ENCODE data around the gene RHOT2. TPM values are rescaled to one million over a fixed set of nuclear protein-coding genes. Genes with fewer than 3 reads are reported as not detected.

Gene RHOT2
- polyA plus RNA-seq, 1 donor: 105 TPM

DNA sequence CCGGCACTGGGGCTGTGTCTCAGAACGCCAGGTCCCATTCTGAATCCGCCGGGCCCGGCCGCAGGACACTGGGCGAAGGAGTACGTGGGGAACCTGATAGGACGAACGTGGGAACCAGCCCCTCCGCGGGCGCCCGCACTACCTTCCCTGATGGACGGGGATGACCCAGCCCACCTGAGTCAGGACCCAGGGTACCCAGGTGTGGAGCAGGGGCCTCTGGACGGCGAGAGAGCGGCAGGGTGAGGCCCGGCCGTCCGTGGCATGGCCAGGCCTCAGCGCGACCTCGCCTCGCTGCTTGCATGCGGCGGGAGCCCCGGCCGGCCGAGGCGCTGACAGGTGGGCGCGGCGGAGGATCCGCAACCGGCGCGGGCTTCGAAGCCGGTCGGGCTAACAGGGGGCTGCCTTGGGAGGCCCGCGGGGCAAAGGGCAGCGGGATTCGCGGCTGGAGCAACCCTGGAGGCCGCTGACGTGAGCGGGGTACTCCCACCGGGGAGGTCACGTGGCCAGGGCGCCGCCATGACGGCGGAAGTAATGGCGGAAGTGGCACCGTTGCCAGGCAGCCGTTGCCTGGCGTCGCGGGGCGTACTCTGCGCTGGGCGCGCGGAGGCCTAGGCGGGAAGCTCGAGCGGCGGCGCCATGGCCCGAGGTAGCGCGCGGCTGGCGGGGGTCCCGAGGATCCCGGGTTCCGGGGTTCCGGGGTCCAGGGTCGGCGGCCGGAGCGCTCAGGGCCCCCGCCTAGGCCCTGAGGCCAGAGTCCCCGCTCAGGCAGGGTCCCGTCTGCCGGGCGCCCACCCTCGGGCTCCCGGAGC is 18.9 kb upstream of the RHOT2 start, which contains the start of gene WDR90:
Gene WDR90, plus strand, starts transcription at position 585 of the 809 bp plus-strand sequence. Its CDS starts 52 bp downstream, at position 637.
- WGBS (ENCODE audit: insufficient coverage, low lambda C conversion rate): no CpG with 5 or more reads among the region's 91 CpGs
- H3K27ac ChIP-seq (ENCODE audit: low read length): peak within 1 kb of the TSS; percentile 88
- peak within 1 kb of the TSS; percentile 65 for H3K4me3 ChIP-seq (ENCODE audit: low read length)
- H3K27me3 ChIP-seq (ENCODE audit: control insufficient read depth, insufficient read depth, low read length): no peaks in the 10 kb centered on the region
- peaks cover 5% of the 10 kb centered on the region for H3K9me3 ChIP-seq (ENCODE audit: control insufficient read depth, low read depth, low read length)
- DNase-seq: peak; percentile 95 to 97
- peaks cover 48% of the 10 kb centered on the region for H3K4me1 ChIP-seq (ENCODE audit: control insufficient read depth, insufficient read depth, low read length)
- H3K36me3 ChIP-seq (ENCODE audit: control insufficient read depth, insufficient read depth, low read length): peaks cover 31% of the 10 kb centered on the region

DNA sequence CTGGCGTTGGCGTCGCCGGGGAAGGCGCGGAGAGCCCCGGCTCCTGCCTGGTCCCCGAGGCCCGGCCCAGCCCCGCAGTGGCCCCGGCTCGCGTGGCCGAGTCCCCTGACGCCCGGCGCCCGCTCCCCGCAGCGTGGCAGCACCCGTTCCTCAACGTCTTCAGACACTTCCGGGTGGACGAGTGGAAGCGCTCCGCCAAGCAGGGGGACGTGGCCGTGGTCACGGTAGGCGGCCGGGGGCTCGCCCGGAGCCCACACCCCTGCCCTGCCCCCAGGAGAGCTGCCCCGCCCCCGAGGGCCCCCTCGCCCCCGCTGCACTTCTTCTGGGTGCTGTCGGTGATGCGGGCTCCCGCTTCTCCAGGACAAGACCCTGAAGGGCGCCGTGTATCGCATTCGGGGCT is 18.3 kb upstream of the RHOT2 start:
- Histone ChIP-seq H3K9me3 (ENCODE audit: control insufficient read depth, low read depth, low read length) (peaks cover 5% of the 10 kb centered on the region), H3K4me3 (ENCODE audit: low read length) (peak overlapping the region; percentile 65), H3K4me1 (ENCODE audit: control insufficient read depth, insufficient read depth, low read length) (peaks cover 46% of the 10 kb centered on the region), H3K27ac (ENCODE audit: low read length) (no peak overlapping the region), H3K27me3 (ENCODE audit: control insufficient read depth, insufficient read depth, low read length) (no peaks in the 10 kb centered on the region), H3K36me3 (ENCODE audit: control insufficient read depth, insufficient read depth, low read length) (peaks cover 30% of the 10 kb centered on the region)
- WGBS (ENCODE audit: insufficient coverage, low lambda C conversion rate): no CpG with 5 or more reads among the region's 44 CpGs
- no peak for DNase-seq

DNA sequence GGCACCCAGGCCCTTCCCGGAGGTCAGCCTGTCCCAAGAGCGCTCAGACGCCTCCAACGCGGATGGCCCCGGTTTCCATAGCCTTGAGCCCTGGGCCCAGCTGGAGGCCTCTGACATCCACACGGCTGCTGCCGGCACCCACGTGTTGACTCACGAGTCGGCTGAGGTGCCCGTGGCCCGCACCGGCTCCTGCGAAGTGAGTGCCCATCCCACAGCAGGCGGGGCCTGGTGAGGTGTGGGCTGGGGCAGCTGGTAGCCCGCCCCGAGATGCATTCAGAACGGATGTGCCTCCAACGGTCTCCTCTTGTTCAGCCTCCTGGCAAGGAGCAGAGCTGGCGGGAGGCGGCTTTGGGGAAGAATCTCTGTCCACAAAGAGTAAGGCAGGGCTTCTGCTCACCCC is 16.1 kb upstream of the RHOT2 start:
- no peak for DNase-seq
- Histone ChIP-seq H3K27ac (ENCODE audit: low read length) (no peak overlapping the region), H3K4me3 (ENCODE audit: low read length) (no peak overlapping the region), H3K36me3 (ENCODE audit: control insufficient read depth, insufficient read depth, low read length) (peaks cover 31% of the 10 kb centered on the region), H3K4me1 (ENCODE audit: control insufficient read depth, insufficient read depth, low read length) (peaks cover 26% of the 10 kb centered on the region), H3K9me3 (ENCODE audit: control insufficient read depth, low read depth, low read length) (peaks cover 5% of the 10 kb centered on the region), H3K27me3 (ENCODE audit: control insufficient read depth, insufficient read depth, low read length) (no peaks in the 10 kb centered on the region)
- no CpG with 5 or more reads among the region's 22 CpGs for WGBS (ENCODE audit: insufficient coverage, low lambda C conversion rate)

DNA sequence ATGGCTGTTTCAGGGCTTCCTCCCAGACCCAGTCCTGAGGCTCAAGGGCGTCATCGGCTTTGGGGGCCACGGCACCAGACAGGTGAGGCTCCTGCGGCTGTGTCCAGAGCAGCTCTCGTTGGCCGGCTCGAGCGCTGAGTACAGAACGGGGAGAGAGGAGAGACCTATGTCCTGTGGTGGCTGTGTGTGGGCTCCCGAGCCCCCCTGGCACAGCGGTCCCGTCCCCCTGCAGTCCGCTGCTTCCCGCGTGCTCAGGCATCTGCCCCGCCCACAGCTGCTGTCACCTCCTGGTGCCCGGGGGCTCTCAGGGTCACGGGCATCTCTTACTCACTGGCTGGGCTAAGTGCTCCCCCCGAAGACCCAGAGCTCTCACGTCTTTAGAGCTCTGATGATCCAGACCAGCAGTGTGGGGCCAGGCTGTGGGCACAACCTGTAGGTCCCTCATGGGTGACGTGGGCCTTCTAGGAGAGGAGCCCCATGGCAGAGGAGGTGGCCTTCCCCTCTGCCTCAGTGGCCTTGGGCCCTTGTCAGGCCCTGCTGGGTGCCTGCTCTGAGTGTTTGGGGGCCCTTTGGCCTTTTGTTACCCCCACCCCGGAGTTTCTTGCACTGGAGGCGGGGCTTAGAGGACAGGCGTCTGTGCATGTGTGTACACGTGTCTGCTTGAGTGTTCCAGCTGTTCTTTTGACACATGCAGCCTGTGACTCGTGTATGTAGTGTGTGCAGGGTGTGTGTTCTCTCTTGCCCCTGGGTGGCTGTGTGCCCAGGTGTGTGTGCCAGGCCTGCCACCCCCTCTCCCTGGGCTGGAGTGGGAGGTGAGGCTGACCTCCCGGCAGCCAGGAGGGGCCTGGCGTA is 15.3 kb upstream of the RHOT2 start:
- Histone ChIP-seq H3K4me1 (ENCODE audit: control insufficient read depth, insufficient read depth, low read length) (peaks cover 18% of the 10 kb centered on the region), H3K27me3 (ENCODE audit: control insufficient read depth, insufficient read depth, low read length) (no peaks in the 10 kb centered on the region), H3K36me3 (ENCODE audit: control insufficient read depth, insufficient read depth, low read length) (peaks cover 29% of the 10 kb centered on the region), H3K4me3 (ENCODE audit: low read length) (no peak overlapping the region), H3K27ac (ENCODE audit: low read length) (no peak overlapping the region), H3K9me3 (ENCODE audit: control insufficient read depth, low read depth, low read length) (peaks cover 5% of the 10 kb centered on the region)
- no peak for DNase-seq
- WGBS (ENCODE audit: insufficient coverage, low lambda C conversion rate): no CpG with 5 or more reads among the region's 28 CpGs

DNA sequence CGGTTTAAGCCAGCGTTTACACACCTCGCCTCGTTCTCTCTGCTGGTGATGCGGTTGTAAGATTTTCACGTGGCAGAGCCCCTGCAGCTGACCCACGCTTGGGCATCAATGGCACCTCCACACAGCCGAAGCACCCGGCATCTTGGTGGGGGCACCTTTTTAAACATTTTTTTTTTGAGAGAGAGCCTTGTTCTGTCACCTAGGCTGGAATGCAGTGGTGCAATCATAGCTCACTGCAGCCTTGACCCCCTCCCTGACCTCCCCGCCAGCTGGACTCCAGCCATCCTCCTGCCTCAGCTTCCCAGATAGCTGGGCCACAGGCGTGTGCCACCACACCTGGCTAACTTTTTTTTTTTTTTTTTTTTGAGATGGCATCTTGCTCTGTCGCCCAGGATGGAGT is 13.9 kb upstream of the RHOT2 start:
- peaks cover 33% of the 10 kb centered on the region for H3K36me3 ChIP-seq (ENCODE audit: control insufficient read depth, insufficient read depth, low read length)
- no peaks in the 10 kb centered on the region for H3K27me3 ChIP-seq (ENCODE audit: control insufficient read depth, insufficient read depth, low read length)
- no peak overlapping the region for H3K27ac ChIP-seq (ENCODE audit: low read length)
- no peak for DNase-seq
- no peak overlapping the region for H3K4me3 ChIP-seq (ENCODE audit: low read length)
- WGBS (ENCODE audit: insufficient coverage, low lambda C conversion rate): no CpG with 5 or more reads among the region's 12 CpGs
- no peaks in the 10 kb centered on the region for H3K9me3 ChIP-seq (ENCODE audit: control insufficient read depth, low read depth, low read length)
- H3K4me1 ChIP-seq (ENCODE audit: control insufficient read depth, insufficient read depth, low read length): peaks cover 6% of the 10 kb centered on the region

DNA sequence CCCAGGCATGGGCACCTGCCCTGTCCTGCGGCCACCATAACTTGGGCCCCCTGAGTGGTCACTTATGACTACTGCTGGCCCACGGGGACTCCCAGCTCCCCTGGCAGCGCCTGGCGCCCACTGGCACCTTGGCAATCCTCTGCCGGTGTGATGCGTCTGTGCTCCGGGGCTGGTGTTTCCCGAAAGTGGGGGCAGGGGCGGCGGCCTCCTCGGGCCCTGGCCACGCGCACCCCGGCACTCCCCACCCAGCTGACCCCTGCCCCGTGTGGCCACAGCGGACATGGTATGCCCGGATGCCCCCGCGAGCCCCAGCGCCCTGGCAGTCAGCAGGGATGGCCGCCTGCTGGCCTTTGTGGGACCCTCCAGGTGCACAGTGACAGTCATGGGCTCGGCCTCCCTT is 10.4 kb upstream of the RHOT2 start:
- no CpG with 5 or more reads among the region's 22 CpGs for WGBS (ENCODE audit: insufficient coverage, low lambda C conversion rate)
- Histone ChIP-seq H3K27me3 (ENCODE audit: control insufficient read depth, insufficient read depth, low read length) (no peaks in the 10 kb centered on the region), H3K36me3 (ENCODE audit: control insufficient read depth, insufficient read depth, low read length) (peaks cover 34% of the 10 kb centered on the region), H3K27ac (ENCODE audit: low read length) (no peak overlapping the region), H3K4me1 (ENCODE audit: control insufficient read depth, insufficient read depth, low read length) (peaks cover 8% of the 10 kb centered on the region), H3K9me3 (ENCODE audit: control insufficient read depth, low read depth, low read length) (peaks cover under 1% of the 10 kb centered on the region), H3K4me3 (ENCODE audit: low read length) (no peak overlapping the region)
- no peak for DNase-seq

DNA sequence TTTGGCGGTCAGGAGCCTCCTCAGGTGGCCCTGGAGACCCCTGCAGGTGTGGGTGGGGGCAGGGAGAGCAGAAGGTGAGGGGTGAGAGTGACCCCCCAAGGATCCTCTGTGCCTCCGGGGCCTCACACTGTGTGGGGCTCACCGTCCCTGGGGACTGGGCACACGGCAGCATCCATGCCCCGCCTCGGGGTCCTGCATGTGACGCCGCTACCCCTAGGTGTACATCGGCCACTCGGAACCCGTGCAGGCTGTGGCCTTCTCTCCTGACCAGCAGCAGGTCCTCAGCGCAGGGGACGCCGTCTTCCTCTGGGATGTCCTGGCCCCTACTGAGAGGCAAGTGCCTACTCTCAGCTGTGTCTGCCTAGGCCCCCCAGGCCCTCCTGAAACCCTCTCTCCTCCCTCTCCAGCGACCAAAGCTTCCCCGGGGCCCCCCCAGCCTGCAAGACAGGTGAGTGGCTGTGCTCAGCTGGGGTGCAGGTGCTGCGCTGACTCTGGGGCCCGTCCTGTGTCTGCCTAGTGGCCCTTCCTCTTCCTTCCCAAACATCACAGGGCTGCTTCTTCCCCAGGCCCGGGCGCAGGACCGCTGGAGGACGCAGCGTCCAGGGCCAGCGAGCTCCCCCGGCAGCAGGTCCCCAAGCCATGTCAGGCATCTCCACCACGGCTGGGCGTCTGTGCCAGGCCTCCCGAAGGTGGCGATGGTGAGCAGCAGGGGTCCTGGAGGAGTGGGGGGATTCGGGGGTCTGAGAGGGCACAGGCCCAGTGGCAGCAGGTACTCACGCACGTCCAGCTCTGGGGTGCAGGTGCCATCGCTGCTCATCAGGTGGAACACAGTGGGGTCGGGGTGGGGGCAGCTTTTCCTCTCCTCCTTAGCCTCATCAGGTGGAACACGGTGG is 9.0 kb upstream of the RHOT2 start:
- no peak overlapping the region for H3K4me3 ChIP-seq (ENCODE audit: low read length)
- no CpG with 5 or more reads among the region's 35 CpGs for WGBS (ENCODE audit: insufficient coverage, low lambda C conversion rate)
- H3K27ac ChIP-seq (ENCODE audit: low read length): no peak overlapping the region
- DNase-seq: no peak
- peaks cover 8% of the 10 kb centered on the region for H3K4me1 ChIP-seq (ENCODE audit: control insufficient read depth, insufficient read depth, low read length)
- peaks cover 4% of the 10 kb centered on the region for H3K9me3 ChIP-seq (ENCODE audit: control insufficient read depth, low read depth, low read length)
- H3K27me3 ChIP-seq (ENCODE audit: control insufficient read depth, insufficient read depth, low read length): no peaks in the 10 kb centered on the region
- H3K36me3 ChIP-seq (ENCODE audit: control insufficient read depth, insufficient read depth, low read length): peaks cover 31% of the 10 kb centered on the region

DNA sequence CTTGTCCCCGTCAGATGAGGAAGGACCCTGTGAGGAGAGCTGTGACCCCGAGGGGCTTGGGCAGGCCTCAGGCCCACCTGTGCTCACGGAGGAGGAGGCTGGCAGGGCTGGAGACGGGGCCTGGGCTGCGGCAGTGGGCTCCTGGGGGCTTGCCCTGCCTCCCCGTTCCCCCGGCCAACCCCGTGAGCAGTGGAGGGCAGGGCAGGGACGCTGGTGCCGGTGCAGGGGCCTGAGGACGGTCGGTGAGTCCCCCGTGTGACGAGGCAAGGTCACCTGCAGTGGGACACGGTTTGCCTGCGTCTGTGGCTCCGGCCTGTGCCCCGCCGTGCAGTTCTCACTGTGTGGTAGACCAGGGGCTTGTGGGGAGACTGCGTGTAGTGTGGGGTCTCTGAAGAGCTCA is 8.3 kb upstream of the RHOT2 start:
- H3K27me3 ChIP-seq (ENCODE audit: control insufficient read depth, insufficient read depth, low read length): no peaks in the 10 kb centered on the region
- peaks cover 30% of the 10 kb centered on the region for H3K36me3 ChIP-seq (ENCODE audit: control insufficient read depth, insufficient read depth, low read length)
- H3K9me3 ChIP-seq (ENCODE audit: control insufficient read depth, low read depth, low read length): peaks cover 4% of the 10 kb centered on the region
- H3K4me1 ChIP-seq (ENCODE audit: control insufficient read depth, insufficient read depth, low read length): peaks cover 8% of the 10 kb centered on the region
- no peak overlapping the region for H3K27ac ChIP-seq (ENCODE audit: low read length)
- WGBS (ENCODE audit: insufficient coverage, low lambda C conversion rate): no CpG with 5 or more reads among the region's 20 CpGs
- DNase-seq: no peak
- no peak overlapping the region for H3K4me3 ChIP-seq (ENCODE audit: low read length)

DNA sequence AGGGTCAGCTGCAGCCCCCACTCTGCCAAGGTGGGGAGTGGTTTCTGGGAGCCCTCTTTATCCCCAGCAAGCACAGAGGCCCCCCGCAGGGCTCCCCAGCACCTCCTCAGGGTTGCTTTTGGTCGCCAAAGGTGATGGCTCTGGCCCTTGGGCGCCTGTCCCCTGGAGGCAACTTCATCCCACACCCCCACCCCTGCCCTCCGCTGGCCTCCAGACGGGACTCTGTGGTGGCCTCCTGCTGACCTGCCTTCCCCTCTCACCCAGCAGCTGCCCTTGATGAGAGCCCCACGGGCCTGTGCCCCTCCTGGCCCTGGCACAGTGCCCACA is 7.8 kb upstream of the RHOT2 start:
- Histone ChIP-seq H3K27ac (ENCODE audit: low read length) (no peak overlapping the region), H3K4me1 (ENCODE audit: control insufficient read depth, insufficient read depth, low read length) (peaks cover 8% of the 10 kb centered on the region), H3K4me3 (ENCODE audit: low read length) (no peak overlapping the region), H3K27me3 (ENCODE audit: control insufficient read depth, insufficient read depth, low read length) (no peaks in the 10 kb centered on the region), H3K9me3 (ENCODE audit: control insufficient read depth, low read depth, low read length) (peaks cover 4% of the 10 kb centered on the region), H3K36me3 (ENCODE audit: control insufficient read depth, insufficient read depth, low read length) (peaks cover 27% of the 10 kb centered on the region)
- no CpG with 5 or more reads among the region's 6 CpGs for WGBS (ENCODE audit: insufficient coverage, low lambda C conversion rate)
- no peak for DNase-seq
